SW480 (cell line): ENCODE results near the gene DCP1A.
"Not testable (repeated sequence)": the region's sequence is repeated elsewhere in the genome, so short reads cannot be mapped to it uniquely, and the experiment has no call there.

ENCODE experiments used
- DNase-seq: peaks from one replicate; pipeline ENCODE4 v3.0.0-alpha.2; 2016; ENCODE audit warnings: low spot score

DCP1A gene

DNA sequence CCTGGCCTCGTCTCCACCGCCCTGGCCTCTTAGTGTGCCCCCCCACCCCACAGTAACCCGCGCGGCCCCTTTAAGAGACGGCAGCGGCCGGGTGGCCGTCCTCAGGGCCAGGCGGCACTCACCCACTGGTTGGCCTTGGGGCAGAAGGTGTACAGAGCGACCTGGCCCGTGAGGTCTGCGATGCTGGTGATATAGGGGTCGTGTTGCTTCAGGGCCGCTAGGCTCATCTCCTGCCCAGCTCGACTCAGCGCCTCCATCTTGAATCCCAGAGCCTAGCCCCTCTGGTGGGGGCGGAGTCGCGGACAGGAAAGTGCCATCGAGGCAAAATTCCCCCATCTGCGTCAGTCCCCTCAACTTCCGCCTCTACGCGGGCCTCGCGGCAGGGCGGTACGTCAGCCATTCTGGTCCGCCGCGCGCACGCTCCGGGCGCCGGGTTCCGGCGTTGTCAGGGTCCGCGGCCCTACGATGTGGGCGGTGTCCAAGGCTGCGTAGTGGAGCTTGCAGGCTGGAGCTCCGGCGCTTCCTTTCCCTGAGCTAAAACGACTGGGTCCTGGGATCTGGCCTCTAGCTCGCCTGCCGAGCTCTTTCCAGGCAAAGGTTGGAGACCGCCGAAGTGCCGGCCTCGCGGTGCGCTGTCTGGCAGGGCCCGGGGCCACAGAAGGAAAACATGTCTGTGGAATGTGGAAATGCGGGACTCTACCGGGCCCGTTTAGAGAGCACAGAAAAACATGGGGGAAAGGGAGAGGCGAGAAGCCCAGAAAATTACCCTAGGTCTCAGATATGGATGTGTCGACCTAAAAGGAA lies at the start of gene DCP1A:
TSS of gene DCP1A (minus strand) at position 283 of the 804 bp plus-strand sequence. CDS start at position 257, 26 bp downstream.
- peak; percentile 95 for DNase-seq

DNA sequence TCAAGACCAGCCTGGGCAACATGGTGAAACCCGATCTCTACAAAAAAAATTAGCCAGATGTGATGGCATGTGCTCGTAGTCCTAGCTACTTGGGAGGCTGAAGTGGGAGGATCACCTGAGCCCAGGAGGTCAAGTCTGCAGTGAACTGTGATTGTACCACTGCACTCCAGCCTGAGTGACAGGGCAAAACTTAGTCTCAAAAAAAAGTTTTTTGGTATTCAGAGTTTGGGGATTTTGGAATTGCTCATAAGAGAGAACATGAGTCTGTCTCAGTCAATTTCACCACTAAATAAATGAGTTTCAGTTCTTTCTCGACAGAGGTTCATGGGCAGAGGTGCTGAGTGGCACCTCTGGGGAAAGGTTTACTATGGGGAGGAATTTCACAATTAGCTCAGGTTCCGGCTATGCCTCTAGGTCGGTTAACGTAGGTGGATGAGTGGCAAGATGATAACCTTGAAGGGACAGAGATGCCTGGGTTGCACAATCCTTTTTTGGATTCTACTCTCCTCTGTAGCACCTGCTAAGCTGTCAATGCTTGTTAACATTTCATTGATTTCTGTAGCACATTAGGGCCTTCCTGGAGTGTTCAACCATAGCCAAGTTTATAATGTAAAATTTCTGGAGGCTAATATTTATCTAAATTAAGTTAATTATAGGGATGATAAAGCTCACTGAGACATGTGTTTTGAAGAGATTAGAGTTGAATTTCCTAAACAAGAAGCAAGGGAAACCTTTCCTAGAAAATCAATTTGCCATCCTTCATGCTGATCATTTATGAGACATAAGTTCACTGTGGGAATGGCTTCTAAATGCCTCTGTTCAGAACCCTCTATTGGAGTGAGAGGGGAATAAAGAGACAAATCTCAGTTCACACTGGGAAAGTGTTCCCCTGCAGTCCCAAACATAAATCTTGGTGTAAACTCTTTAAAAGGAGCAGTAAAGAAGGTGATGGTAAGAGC lies 37.4 kb upstream of the DCP1A start:
- no peak for DNase-seq

DNA sequence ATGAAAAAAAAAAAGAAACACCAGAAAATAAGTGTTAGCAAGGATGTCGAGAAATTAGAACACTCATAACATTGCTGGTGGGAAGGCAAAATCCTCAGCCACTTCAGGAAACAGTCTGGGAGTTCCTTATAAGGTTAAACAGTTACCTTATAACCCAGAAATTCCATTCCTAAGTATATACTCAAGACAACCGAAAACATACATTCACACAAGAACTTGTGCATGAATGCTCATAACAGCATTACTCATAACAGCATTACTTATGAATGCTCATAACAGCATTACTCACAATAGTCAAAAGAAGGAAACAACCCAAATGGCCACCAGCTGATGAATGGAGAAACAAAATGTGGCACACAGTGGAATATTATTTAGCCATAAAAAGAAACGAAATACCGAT lies 34.8 kb upstream of the DCP1A start:
- no peak for DNase-seq

DNA sequence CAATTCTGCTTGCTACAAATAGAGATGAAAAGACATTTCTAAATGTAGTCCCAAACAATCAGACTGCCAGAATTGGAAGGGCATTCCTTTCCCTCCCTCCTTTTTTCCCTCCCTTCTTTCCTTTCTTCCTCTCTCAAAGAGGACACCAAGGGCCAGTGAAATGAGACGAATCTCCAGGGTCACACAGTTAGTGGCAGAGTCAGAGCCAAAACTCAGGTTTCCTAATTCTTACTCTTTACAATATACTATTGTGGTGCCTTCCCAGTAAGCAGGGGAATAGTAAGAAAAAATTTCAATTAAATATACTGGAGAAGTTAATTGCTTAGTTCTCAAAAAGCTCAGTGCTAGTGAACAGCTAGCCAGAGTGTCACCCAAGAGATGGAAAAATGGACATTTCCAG lies 33.0 kb upstream of the DCP1A start:
- DNase-seq, result no peak

DNA sequence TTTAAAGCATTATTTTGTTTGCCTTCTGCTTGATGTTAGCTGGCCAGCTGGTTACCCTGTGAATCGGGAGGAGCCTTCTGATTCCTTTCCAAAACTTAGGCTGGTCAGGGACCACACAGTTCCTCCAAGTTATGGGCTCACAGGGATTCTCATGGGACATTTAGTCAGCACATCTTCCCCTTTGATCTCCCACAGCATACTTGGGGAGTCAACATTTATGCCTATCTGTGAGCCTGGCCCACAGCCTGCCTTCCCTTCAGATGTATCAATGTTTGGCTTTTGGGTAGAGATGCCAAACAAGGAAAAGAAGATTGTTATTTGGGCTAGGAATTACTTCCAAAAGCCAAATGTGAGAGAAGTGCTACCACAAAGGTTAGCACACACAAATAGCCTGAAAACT lies 32.6 kb upstream of the DCP1A start:
- DNase-seq, result no peak

DNA sequence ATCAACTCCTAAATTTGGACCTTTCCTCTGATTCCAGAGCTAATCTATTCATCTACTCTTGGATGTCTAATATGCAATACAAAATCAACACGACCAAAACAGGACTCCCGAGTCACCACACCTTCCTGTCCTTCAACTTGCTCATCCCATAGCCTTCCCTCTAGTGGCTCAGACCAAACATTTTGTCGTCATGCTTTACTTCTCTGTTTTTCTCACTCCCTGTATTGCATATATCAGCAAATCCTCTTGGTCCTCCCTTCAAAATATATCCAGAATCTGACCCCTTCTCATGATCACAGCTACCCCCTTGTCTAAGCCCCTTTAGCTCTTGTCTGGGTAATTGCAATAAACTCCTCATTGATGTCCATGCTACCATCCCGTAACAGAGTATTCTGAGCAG lies 30.5 kb upstream of the DCP1A start:
- no peak for DNase-seq

DNA sequence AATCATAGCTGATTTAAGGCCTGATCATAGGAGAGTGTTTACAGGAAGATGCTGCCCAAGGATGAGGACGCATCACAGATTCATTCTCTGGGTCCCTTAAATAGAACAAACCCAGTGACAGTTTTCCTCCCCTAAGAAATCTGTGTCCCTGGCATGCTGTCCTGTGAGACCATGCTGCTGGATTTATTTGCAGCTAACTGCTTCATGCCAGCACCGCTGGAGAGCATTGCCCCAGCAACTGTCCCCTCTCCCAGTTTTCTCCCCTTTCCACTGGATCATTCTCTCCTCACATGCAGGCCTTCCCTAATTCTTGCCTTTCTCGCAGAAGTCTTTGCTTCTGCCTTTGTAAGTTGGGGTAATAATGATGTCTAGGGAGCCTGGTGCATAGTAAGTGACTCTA lies 29.3 kb upstream of the DCP1A start:
- no peak for DNase-seq

DNA sequence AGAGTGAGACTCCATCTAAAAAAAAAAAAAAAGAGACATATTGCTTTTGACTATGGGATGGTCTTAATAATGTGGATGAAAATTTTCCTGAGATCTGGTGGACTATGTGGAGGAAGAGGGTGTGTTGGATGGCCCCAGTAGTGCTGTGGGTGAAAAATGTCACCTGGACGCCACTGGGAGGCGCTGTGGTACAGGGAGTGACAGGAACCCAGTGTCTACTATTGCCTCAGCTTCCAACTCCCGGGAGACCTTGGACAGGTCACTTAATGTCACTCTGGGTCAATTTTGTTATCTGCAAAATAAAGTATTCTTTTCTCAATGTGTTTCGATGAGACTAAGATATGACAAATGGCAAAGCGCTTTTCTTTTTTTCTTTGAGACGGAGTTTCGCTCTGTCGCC lies 27.7 kb upstream of the DCP1A start:
- DNase-seq, result peak; percentile 69

DNA sequence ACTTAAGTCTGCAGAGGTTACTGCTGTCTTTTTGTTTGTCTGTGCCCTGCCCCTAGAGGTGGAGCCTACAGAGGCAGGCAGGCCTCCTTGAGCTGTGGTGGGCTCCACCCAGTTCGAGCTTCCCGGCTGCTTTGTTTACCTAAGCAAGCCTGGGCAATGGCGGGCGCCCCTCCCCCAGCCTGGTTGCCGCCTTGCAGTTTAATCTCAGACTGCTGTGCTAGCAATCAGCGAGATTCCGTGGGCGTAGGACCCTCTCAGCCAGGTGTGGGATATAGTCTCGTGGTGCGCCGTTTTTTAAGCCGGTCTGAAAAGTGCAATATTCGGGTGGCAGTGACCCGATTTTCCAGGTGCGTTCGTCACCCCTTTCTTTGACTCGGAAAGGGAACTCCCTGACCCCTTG lies 23.4 kb upstream of the DCP1A start:
- DNase-seq, result not testable (repeated sequence)

DNA sequence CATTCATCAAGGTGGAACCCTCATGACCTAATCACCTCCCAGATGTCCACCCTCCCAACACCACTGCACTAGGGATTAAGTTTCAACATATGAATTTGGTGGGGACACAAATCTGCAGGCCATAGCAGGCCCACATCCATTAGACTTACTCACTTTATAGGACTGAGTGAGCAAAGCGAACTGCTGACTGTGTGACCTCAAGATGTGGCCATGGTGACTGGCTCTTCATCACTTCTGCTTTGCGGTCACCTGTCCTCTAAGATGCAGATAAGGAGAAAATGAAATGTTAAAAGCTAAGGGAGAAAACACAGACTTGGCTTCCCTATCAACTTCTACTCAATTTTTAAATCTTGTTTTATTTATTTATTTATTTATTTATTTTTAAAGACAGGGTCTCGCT lies 14.5 kb upstream of the DCP1A start:
- DNase-seq, result no peak

DNA sequence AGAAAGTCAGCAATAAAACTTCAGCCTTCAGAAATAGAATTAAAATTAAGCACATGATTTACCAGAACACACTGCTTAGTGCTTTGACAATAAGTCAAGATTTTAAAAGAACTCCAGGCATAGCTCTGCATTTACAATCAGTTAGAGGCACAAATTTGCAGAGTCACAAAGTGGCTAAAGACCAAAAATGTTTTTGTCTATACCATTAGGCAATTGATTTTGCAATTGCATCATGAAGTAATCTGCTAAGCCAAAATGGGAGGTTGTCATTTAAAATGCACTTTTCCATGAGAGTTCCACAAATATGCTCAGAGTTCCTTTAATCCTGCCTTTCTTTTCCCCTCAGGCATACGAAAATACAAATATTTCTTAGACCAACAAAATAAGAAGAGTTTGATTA lies 10.1 kb upstream of the DCP1A start:
- DNase-seq, result no peak

DNA sequence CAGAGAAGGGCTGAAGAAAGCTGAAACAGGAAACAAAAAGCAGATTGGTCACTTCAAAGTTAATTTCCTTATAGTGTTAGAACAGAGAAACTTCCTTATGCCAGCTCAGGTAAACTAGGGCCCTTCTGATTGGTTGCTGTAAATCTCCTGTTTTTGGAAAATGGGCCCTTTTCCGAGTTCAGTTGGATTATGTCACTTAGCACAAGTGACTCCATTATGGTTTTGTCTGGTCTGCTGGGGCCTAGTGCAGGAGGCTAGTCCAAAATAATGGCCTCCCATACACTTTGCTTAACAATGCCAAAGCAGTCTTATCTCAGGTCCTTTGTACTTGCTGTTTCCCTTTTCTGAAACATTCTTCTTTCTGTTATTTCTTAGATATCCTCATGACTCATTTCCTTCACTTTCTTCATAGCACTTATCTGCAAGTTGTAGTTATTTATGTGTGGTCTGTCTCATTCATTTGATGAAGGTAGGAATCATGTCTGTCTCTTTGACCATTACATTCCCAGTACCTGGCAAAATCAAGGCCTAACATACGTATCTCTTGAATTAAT lies 7.7 kb upstream of the DCP1A start:
- peak; percentile 17 for DNase-seq

DNA sequence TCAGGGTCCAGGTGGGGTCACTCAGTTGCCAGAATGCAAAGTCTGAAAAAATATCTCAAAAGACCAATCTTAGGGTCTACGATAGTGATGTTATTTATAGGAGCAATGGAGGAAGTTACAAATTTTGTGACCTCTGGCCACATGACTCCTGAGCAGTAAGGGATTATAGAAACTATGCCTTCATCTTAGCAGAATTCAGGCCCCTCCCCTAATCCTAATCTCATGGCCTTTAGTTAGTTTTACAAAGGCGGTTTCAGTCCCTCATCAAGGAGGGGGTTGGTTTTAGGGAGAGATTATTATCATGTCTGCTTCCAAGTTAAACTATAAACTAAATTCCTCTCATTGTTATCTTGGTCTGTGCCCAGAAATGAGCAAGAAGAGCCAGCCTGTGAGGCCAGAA lies 5.9 kb upstream of the DCP1A start:
- no peak for DNase-seq

DNA sequence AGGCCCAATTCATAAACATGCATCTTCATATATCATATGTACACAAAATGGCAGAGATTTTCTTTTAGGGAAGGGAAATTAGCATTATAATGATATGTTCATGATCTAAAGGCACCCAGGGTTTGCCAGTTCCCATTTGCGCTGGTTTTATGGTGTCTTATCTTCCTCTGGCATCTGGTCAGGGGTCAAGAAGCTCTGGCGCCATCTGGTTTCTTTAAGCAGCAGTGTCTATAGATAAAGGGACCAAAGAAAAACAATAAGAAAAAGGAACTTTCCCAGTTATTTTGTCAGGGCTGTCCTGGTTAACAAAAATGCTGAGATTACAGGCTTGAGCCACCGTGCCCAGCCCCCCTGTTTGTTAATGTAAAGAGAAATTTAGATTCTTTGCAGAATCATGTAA lies 3.3 kb upstream of the DCP1A start:
- DNase-seq, result peak; percentile 51

DNA sequence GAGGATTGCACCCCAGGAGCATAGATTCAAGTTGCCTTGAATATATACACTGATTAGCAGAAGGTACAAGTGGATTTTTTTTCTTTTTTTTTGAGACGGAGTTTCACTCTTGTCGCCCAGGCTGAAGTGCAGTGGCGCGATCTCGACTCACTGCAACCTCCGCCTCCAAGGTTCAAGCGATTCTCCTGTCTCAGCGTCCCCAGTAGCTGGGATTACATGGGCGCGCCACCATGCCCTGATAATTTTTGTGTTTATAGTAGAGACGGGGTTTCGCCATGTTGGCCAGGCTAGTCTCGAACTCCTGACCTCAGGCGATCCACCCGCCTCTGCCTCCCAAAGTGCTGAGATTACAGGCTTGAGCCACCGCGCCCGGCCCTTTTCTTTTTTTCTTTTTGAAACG lies 775 bp upstream of the DCP1A start:
- not testable (repeated sequence) for DNase-seq

DNA sequence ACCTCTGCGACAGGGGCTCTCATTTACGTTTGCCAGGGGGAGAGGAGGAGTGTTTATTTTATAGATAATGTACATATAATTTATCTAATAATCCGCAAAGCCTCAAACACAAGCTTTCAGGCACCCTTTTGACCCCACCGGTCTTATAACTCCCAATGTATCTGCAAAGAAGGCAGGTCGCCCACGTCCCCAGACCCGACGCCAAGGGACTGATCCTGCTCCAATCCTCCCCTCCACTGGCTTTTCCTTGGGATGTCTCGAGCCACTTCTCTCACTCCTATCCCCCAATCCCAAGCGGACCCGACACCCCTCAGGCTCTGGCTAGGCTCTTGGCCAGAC lies 452 bp downstream of the DCP1A start:
- peak; percentile 32 for DNase-seq

DNA sequence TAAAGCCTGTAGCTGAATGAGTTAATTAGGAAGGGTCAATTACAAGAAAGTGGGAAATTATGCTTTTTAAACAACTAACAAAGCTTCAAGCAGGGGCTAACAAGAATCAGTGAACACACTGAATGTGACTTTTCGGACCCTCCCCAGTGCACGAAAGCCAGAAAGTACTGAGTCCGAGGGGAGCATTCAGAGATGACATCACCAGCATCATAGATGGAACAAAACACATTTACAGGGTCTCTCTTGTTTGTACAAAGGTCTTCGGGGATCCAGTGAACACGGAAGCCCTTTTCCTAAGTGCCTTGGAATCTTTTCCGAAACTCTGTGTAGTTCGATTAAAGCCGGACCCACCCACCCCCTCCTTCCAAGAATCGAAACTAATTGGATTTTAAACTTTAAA lies 829 bp downstream of the DCP1A start:
- DNase-seq, result peak; percentile 28

DNA sequence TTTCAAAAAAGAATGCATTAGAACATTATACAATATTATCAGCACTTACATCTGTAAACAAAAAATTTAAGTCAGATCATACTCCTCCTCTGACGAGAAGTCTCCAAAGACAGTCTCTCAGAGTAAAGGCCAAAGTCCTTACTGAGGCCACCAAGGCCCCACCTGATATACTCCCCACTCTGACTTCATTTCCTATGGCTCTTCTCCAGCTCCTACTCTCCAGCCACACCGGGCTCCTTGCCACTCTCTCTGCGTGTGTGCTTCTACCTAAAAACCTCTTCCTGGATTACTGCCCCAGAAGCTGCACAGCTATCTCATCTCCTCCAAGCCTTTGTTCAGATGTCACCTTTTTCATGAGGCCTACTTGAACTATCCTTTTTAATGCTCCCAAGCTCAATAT lies 5.0 kb downstream of the DCP1A start:
- no peak for DNase-seq

DNA sequence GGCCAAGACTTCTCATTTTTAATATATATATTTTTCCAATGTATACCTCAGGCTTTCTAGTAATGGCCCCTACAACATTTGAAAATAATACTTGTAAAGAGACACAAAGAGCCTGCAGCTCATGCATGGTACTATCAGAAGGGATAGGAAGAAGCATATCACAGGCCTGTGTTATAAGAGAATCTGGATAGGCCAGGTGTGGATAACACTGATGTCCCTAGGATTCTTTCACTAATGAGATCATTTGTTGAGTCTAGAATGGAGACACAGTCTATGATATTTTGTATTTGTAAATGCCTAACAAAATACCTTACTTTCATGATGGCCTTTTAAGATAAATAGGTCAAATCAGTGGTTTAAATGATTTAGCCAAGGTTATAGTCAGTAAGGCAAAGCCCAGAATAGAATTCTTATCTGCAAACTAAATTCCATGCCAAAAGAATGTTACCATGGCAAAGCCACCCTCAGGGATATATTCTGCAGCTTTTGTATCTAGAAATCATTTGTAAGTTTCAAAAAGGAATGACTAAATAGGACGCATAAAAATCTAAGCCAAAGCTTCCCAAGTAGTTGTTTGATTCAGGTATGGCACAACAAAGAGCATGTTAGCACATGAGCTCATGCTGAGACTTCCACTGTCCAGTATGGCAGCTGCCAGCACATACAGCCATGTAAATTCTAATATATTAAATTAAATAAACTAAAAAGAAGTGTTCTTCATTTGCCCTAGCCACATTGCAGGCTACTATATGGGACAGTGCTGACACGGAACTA lies 10.0 kb downstream of the DCP1A start:
- no peak for DNase-seq

DNA sequence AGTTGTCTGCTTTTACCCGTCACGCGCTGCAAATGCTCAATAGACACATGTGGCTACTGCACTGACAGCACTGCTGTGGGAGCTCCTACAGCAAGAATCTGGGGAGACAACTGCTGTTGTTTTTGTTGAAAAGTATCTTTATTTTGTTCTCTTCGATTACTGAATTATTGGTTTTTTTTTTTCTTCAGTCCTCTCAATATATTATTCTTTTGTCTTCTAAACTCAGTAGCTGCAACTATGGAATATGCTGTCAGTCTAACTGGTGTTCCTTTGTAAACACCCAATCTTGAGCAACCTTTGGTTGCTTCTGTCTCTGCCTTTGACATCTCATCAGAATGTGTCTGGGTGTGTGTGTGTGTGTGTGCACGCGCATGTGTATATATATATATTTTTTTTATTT lies 12.6 kb downstream of the DCP1A start:
- no peak for DNase-seq

DNA sequence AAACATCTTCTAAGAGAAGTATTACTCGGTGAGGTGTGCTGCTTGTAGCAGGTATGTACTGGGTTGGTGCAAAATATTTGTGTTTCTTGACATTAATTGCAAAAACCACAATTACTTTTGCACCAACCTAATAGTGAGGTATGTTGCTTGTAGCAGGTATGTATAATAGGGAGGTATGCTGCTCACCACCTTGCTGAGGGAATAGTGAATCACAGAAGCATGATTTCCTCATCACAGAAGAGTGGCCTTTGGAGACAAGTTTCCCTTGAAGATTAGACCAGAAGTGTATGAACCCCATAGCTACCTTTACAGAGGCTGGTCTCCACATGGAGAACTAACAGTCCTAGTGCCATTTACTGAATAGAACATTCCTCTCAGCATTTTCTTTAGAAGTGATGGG lies 15.5 kb downstream of the DCP1A start:
- DNase-seq, result no peak

DNA sequence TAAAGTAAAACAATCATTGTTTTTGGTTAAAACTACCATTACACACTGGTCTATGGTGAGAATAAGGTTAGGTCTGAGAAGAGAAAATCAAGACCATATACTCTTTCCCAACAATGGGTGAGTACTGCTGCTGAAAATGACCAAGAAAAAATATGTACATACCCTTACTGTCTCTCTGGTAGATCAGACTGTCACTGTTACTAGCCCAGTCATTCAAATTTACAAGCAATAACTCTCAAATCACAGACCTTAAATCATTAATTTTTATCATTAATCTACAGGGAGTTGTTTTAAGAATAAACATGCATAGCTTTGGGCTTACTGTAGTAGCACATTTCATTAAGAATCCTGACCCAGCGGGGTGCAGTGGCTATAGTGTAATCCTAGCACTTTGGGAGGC lies 17.4 kb downstream of the DCP1A start:
- DNase-seq, result no peak
